Gastrocnemius medialis (tissue), 4 donors: Measurements from ENCODE around the gene KMT5C.

Source experiments
- POLR2A ChIP-seq, 2 donors: fragments of 450-650 bp; IDR thresholded peaks; one replicate each; pipeline ENCODE4 v1.6.1; 2017; ENCODE audit warnings: antibody characterized with exemption in 2 of 2, mild to moderate bottlenecking in 2 of 2, moderate library complexity in 2 of 2
- TF ChIP-seq, protein P1 (sequence below), 5 experiments: fragments of 450-650 bp in 3 of 5; fragments of 200-600 bp in 2 of 5; sonication (generic) in 2 of 5; IDR thresholded peaks in 4 of 5; conservative IDR thresholded peaks in 1 of 5; 1 replicate in 4 of 5; 2 replicates in 1 of 5; pipeline ENCODE4 v1.5.1; 2016 to 2019; ENCODE audit warnings: antibody characterized with exemption in 5 of 5, mild to moderate bottlenecking in 3 of 5, moderate library complexity in 3 of 5

DNA sequence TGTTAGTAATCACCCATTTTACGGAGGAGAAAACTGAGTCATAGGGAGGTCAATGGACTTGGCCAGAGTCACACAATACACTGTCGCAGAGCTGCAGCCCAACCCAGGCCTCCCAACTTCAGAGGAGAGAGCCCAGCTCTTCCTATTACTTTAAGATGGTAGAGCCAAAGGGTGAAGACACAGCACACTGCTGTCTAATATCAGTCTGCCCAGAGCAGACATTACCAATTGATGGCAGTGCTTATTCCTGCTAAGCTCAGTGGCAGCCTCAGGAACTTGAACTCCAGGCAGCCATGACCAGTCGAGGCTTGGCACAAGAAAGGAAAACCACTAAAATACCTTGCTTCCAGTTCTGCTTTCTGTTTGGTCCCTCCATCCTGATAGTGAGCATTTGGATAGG, 33.0 kb upstream of the KMT5C start:
- TF ChIP-seq, protein P1, sequence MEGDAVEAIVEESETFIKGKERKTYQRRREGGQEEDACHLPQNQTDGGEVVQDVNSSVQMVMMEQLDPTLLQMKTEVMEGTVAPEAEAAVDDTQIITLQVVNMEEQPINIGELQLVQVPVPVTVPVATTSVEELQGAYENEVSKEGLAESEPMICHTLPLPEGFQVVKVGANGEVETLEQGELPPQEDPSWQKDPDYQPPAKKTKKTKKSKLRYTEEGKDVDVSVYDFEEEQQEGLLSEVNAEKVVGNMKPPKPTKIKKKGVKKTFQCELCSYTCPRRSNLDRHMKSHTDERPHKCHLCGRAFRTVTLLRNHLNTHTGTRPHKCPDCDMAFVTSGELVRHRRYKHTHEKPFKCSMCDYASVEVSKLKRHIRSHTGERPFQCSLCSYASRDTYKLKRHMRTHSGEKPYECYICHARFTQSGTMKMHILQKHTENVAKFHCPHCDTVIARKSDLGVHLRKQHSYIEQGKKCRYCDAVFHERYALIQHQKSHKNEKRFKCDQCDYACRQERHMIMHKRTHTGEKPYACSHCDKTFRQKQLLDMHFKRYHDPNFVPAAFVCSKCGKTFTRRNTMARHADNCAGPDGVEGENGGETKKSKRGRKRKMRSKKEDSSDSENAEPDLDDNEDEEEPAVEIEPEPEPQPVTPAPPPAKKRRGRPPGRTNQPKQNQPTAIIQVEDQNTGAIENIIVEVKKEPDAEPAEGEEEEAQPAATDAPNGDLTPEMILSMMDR (IDR thresholded peaks at IDR 0.05 in 4 of 5, conservative IDR thresholded peaks at IDR 0.05 in 1 of 5) = no peak
- no peak for TF ChIP-seq POLR2A (IDR thresholded peaks at IDR 0.05)
